BLaER1 treated with 17β-estradiol and CSF1 and Interleukin-3, amounts not matched to agents 10 nM and 100 nM (cell line): ENCODE data around the gene C19orf67.

Experiments
- H3K27ac ChIP-seq, 11 experiments: shearing (Covaris generic); formaldehyde crosslinking; 2 replicates each; pipeline ENCODE4 v1.8.1; 2022
- H3K27me3 ChIP-seq, 11 experiments: shearing (Covaris generic); formaldehyde crosslinking; 2 replicates each; pipeline ENCODE4 v1.8.1; 2022
- H3K36me3 ChIP-seq, 11 experiments: shearing (Covaris generic); formaldehyde crosslinking; 2 replicates each; pipeline ENCODE4 v1.8.1; 2022
- H3K4me1 ChIP-seq, 10 experiments: shearing (Covaris generic); formaldehyde crosslinking; 2 replicates each; pipeline ENCODE4 v1.8.1; 2022
- H3K4me2 ChIP-seq, 11 experiments: shearing (Covaris generic); formaldehyde crosslinking; 2 replicates each; pipeline ENCODE4 v1.8.1; 2022
- H3K4me3 ChIP-seq, 10 experiments: shearing (Covaris generic); formaldehyde crosslinking; 2 replicates each; pipeline ENCODE4 v1.8.1; 2022
- H3K9ac ChIP-seq, 11 experiments: shearing (Covaris generic); formaldehyde crosslinking; 2 replicates each; pipeline ENCODE4 v1.8.1; 2022
- H3K9me3 ChIP-seq, 11 experiments: shearing (Covaris generic); formaldehyde crosslinking; replicated peaks in 1 of 11; 2 replicates each; pipeline ENCODE4 v1.8.1; 2022
- H4K20me1 ChIP-seq, 11 experiments: shearing (Covaris generic); formaldehyde crosslinking; 2 replicates each; pipeline ENCODE4 v1.8.1; 2022
- Cebpa-rat ChIP-seq, 11 experiments: shearing (Covaris generic); IDR thresholded peaks; 2 replicates each; pipeline ENCODE4 v1.8.1; 2022

The C19orf67 gene

GRCh38 chr19:14085309-14085995 lies at the start of gene C19orf67:
Gene C19orf67 (minus strand): TSS chr19:14085783. CDS start chr19:14085627, 156 bp downstream.
- no peak within 1 kb of the TSS for H3K4me3 ChIP-seq
- no peak within 1 kb of the TSS for H3K27ac ChIP-seq
- peaks cover 24 to 41% (median 34%) of the 10 kb centered on the region in 10 experiments for H3K4me1 ChIP-seq
- no peak within 1 kb of the TSS for H3K9ac ChIP-seq
- H3K36me3 ChIP-seq: peaks cover 25 to 50% (median 42%) of the 10 kb centered on the region in 11 experiments
- peaks cover 9 to 37% (median 20%) of the 10 kb centered on the region in 11 experiments; a peak in 19 of 22 replicates for H4K20me1 ChIP-seq
- no peaks in the 10 kb centered on the region for H3K27me3 ChIP-seq
- H3K9me3 ChIP-seq: no peaks in the 10 kb centered on the region
- no peak within 1 kb of the TSS for H3K4me2 ChIP-seq
- TF ChIP-seq Cebpa-rat (IDR thresholded peaks at IDR 0.05): no peak

GRCh38 chr19:14135355-14135754 lies 49.8 kb upstream of the C19orf67 start:
- Histone ChIP-seq H3K9me3 (no peaks in the 10 kb centered on the region), H3K36me3 (peaks cover 0 to 36% (median 30%) of the 10 kb centered on the region in 11 experiments; a peak in 15 of 22 replicates), H3K4me3 (peak overlapping the region; percentile 60 to 88 (median 78)), H4K20me1 (peaks cover 0 to 24% (median 0%) of the 10 kb centered on the region in 11 experiments; a peak in 9 of 22 replicates), H3K9ac (peak overlapping the region; percentile 72 to 89 (median 85)), H3K4me2 (peak overlapping the region; percentile 91 to 99 (median 98)), H3K27ac (peak overlapping the region in 10 of 11 experiments; percentile 1 to 87 (median 80); a peak in 18 of 22 replicates), H3K4me1 (peaks cover 52 to 83% (median 74%) of the 10 kb centered on the region in 10 experiments), H3K27me3 (no peaks in the 10 kb centered on the region)
- TF ChIP-seq Cebpa-rat (IDR thresholded peaks at IDR 0.05): no peak

GRCh38 chr19:14127929-14128509 lies 42.4 kb upstream of the C19orf67 start:
- peak overlapping the region; percentile 3 to 99 (median 88); a peak in 20 of 22 replicates for H3K4me2 ChIP-seq
- H3K27ac ChIP-seq: peak overlapping the region; percentile 52 to 87 (median 79)
- peaks cover 0 to 9% (median 0%) of the 10 kb centered on the region in 11 experiments; a peak in 2 of 22 replicates for H4K20me1 ChIP-seq
- H3K4me3 ChIP-seq: peak overlapping the region in 6 of 10 experiments; percentile 15 to 53 (median 36); a peak in 8 of 20 replicates
- no peaks in the 10 kb centered on the region for H3K9me3 ChIP-seq
- TF ChIP-seq Cebpa-rat (IDR thresholded peaks at IDR 0.05): peak; percentile 21 to 86 (median 69); a peak in 14 of 22 replicates
- H3K4me1 ChIP-seq: peaks cover 18 to 75% (median 64%) of the 10 kb centered on the region in 10 experiments; a peak in 19 of 20 replicates
- H3K9ac ChIP-seq: peak overlapping the region; percentile 13 to 77 (median 67); a peak in 19 of 22 replicates
- H3K27me3 ChIP-seq: no peaks in the 10 kb centered on the region
- H3K36me3 ChIP-seq: peaks cover 0 to 99% (median 84%) of the 10 kb centered on the region in 11 experiments; a peak in 19 of 22 replicates

- Histone ChIP-seq H3K9ac (peak overlapping the region in 10 of 11 experiments; percentile 1 to 77 (median 67); a peak in 15 of 22 replicates), H3K27me3 (no peaks in the 10 kb centered on the region), H3K9me3 (no peaks in the 10 kb centered on the region), H4K20me1 (peaks cover 0 to 2% (median 0%) of the 10 kb centered on the region in 11 experiments; a peak in 2 of 22 replicates), H3K4me1 (peaks cover 18 to 73% (median 57%) of the 10 kb centered on the region in 10 experiments; a peak in 19 of 20 replicates), H3K27ac (peak overlapping the region; percentile 51 to 87 (median 79); a peak in 21 of 22 replicates), H3K36me3 (peaks cover 0 to 99% (median 84%) of the 10 kb centered on the region in 11 experiments; a peak in 19 of 22 replicates), H3K4me3 (no peak overlapping the region), H3K4me2 (peak overlapping the region in 9 of 11 experiments; percentile 75 to 99 (median 89); a peak in 15 of 22 replicates)
- TF ChIP-seq Cebpa-rat (IDR thresholded peaks at IDR 0.05): no peak
These were observed 41.6 kb upstream of the C19orf67 start for GRCh38 chr19:14127176-14127575.

GRCh38 chr19:14122924-14123323 lies 37.3 kb upstream of the C19orf67 start:
- TF ChIP-seq Cebpa-rat (IDR thresholded peaks at IDR 0.05): no peak
- Histone ChIP-seq H3K27ac (0 out of 22 replicates have a peak overlapping the region, but pooled peaks of 2 of the 11 experiments have one; percentile 2 to 4), H3K4me3 (no peak overlapping the region), H3K9me3 (no peaks in the 10 kb centered on the region), H3K4me2 (no peak overlapping the region), H3K9ac (0 out of 22 replicates have a peak overlapping the region, but pooled peaks of 1 of the 11 experiments have one; percentile 15), H4K20me1 (no peaks in the 10 kb centered on the region), H3K4me1 (peaks cover 19 to 66% (median 42%) of the 10 kb centered on the region in 10 experiments), H3K36me3 (peaks cover 0 to 84% (median 76%) of the 10 kb centered on the region in 11 experiments; a peak in 19 of 22 replicates), H3K27me3 (no peaks in the 10 kb centered on the region)

- no peaks in the 10 kb centered on the region for H3K9me3 ChIP-seq
- H3K9ac ChIP-seq: peak overlapping the region in 8 of 11 experiments; percentile 14 to 96 (median 90); a peak in 9 of 22 replicates
- TF ChIP-seq Cebpa-rat (IDR thresholded peaks at IDR 0.05): no peak
- H3K4me3 ChIP-seq: peak overlapping the region in 1 of 10 experiments; percentile 78; a peak in 1 of 20 replicates
- peak overlapping the region; percentile 92 to 98 (median 96); a peak in 20 of 22 replicates for H3K27ac ChIP-seq
- H3K27me3 ChIP-seq: no peaks in the 10 kb centered on the region
- peaks cover 36 to 55% (median 42%) of the 10 kb centered on the region in 10 experiments for H3K4me1 ChIP-seq
- H3K36me3 ChIP-seq: peaks cover 0 to 61% (median 52%) of the 10 kb centered on the region in 11 experiments; a peak in 19 of 22 replicates
- H4K20me1 ChIP-seq: peaks cover 0 to 19% (median 2%) of the 10 kb centered on the region in 11 experiments; a peak in 9 of 22 replicates
- H3K4me2 ChIP-seq: peak overlapping the region in 8 of 11 experiments; percentile 89 to 100 (median 98); a peak in 13 of 22 replicates
These were observed 34.9 kb upstream of the C19orf67 start for GRCh38 chr19:14120497-14120780.

- TF ChIP-seq Cebpa-rat (IDR thresholded peaks at IDR 0.05): no peak
- Histone ChIP-seq H3K27ac (peak overlapping the region; percentile 92 to 98 (median 96)), H3K27me3 (no peaks in the 10 kb centered on the region), H3K4me3 (peak overlapping the region in 8 of 10 experiments; percentile 78 to 98 (median 94); a peak in 14 of 20 replicates), H3K4me2 (peak overlapping the region; percentile 89 to 100 (median 99)), H4K20me1 (peaks cover 0 to 21% (median 5%) of the 10 kb centered on the region in 11 experiments; a peak in 9 of 22 replicates), H3K9ac (peak overlapping the region; percentile 86 to 97 (median 93)), H3K36me3 (peaks cover 0 to 56% (median 46%) of the 10 kb centered on the region in 11 experiments; a peak in 19 of 22 replicates), H3K4me1 (peaks cover 41 to 61% (median 47%) of the 10 kb centered on the region in 10 experiments), H3K9me3 (no peaks in the 10 kb centered on the region)
These were observed 34.3 kb upstream of the C19orf67 start for GRCh38 chr19:14119644-14120496.

- Histone ChIP-seq H3K27me3 (no peaks in the 10 kb centered on the region), H3K36me3 (peaks cover 0 to 48% (median 39%) of the 10 kb centered on the region in 11 experiments; a peak in 17 of 22 replicates), H4K20me1 (peaks cover 0 to 27% (median 10%) of the 10 kb centered on the region in 11 experiments; a peak in 15 of 22 replicates), H3K4me3 (peak overlapping the region; percentile 78 to 98 (median 92); a peak in 18 of 20 replicates), H3K4me2 (peak overlapping the region; percentile 89 to 100 (median 99)), H3K27ac (peak overlapping the region; percentile 92 to 98 (median 96)), H3K4me1 (peaks cover 49 to 68% (median 54%) of the 10 kb centered on the region in 10 experiments), H3K9ac (peak overlapping the region; percentile 86 to 97 (median 93)), H3K9me3 (no peaks in the 10 kb centered on the region)
- TF ChIP-seq Cebpa-rat (IDR thresholded peaks at IDR 0.05): no peak
These were observed 33.6 kb upstream of the C19orf67 start for GRCh38 chr19:14119146-14119545.
